OCI-LY7 (cell line): ENCODE data around the gene FBXO33.

ENCODE experiments used
- CTCF ChIP-seq: fragments of 200-600 bp; sonication (generic); conservative IDR thresholded peaks from 2 replicates; pipeline ENCODE4 v1.5.1; 2014; ENCODE audit warnings: mild to moderate bottlenecking, antibody characterized with exemption, low read length, moderate library complexity, mixed read lengths
- EZH2phosphoT487 ChIP-seq: fragments of 200-600 bp; sonication (generic); IDR thresholded peaks from 2 replicates; pipeline ENCODE4 v1.6.1; 2018; ENCODE audit warnings: low read depth, borderline replicate concordance, mild to moderate bottlenecking, mixed run types, antibody characterized with exemption, low read length, moderate library complexity, mixed read lengths

DNA sequence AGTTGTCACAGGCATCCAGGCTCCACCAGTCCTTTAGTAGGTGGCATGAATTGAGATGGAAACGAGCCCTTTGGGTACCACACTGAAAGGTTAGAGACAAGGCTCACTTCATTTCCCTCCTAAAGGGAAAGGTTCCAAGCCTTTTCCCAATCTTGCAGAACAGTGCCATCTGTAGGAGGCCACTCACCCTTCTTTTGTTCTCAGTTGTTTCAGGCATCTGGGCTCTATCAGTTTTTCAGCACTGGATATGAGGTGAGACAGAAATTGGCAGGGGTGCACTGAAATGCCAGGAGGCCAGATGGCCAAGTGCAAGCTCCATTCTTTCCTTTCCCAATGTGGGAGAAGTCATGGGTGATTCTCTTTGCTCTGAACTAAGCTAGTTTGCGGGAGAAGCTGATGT is 15.2 kb downstream of the FBXO33 start:
- TF ChIP-seq EZH2phosphoT487 (no peak), CTCF (no peak)
